Bone marrow (tissue), 2 donors: ENCODE results near the gene DDX5.
"Not testable (repeated sequence)": the region's sequence is repeated elsewhere in the genome, so short reads cannot be mapped to it uniquely, and the experiment has no call there.

Source experiments
- DNase-seq, 2 donors: peaks; one replicate each; lab custom pipeline; 2025; lab: John Stamatoyannopoulos, UW

DDX5 gene

GRCh38 chr17:64492481-64493109, 13.5 kb downstream of the DDX5 start:
- DNase-seq: no peak

- DNase-seq: no peak
These were observed 14.1 kb downstream of the DDX5 start for GRCh38 chr17:64491994-64492393.

GRCh38 chr17:64491034-64491860, 14.8 kb downstream of the DDX5 start:
- peak in 1 of 2 donors; percentile 66 for DNase-seq

- DNase-seq: no peak
These were observed 17.8 kb downstream of the DDX5 start for GRCh38 chr17:64488301-64488700.

GRCh38 chr17:64484380-64484779, 21.7 kb downstream of the DDX5 start:
- no peak for DNase-seq

- DNase-seq: no peak
These were observed 25.1 kb downstream of the DDX5 start for GRCh38 chr17:64480951-64481350.

- no peak for DNase-seq
These were observed 28.2 kb downstream of the DDX5 start for GRCh38 chr17:64477849-64478248.

GRCh38 chr17:64472564-64472963, 33.5 kb downstream of the DDX5 start:
- DNase-seq: no peak

- DNase-seq: no peak
These were observed 34.6 kb downstream of the DDX5 start for GRCh38 chr17:64471440-64471839.

- DNase-seq: no peak
These were observed 35.5 kb downstream of the DDX5 start for GRCh38 chr17:64470625-64471024.

GRCh38 chr17:64466834-64467233, 39.3 kb downstream of the DDX5 start:
- DNase-seq: not testable (repeated sequence)

- DNase-seq: no peak
These were observed 39.9 kb downstream of the DDX5 start for GRCh38 chr17:64466019-64466735.

- no peak for DNase-seq
These were observed 44.3 kb downstream of the DDX5 start for GRCh38 chr17:64461788-64462187.

- no peak for DNase-seq
These were observed 45.1 kb downstream of the DDX5 start for GRCh38 chr17:64460955-64461354.

- DNase-seq: not testable (repeated sequence)
These were observed 46.3 kb downstream of the DDX5 start for GRCh38 chr17:64459818-64460217.

- DNase-seq: no peak
These were observed 46.8 kb downstream of the DDX5 start for GRCh38 chr17:64459284-64459747.

GRCh38 chr17:64458756-64459155, 47.3 kb downstream of the DDX5 start:
- DNase-seq: no peak

GRCh38 chr17:64457156-64457555, 48.9 kb downstream of the DDX5 start:
- no peak for DNase-seq

GRCh38 chr17:64455993-64456885, 49.9 kb downstream of the DDX5 start:
- peak in 1 of 2 donors; percentile 75 for DNase-seq

- DNase-seq: no peak
These were observed 56.5 kb downstream of the DDX5 start for GRCh38 chr17:64449545-64449944.

- DNase-seq: peak; percentile 63 to 98
These were observed 57.2 kb downstream of the DDX5 start, which contains the start of gene MILR1 for GRCh38 chr17:64448665-64449512. Gene MILR1 (plus strand): TSS chr17:64449115. CDS start chr17:64449169, 54 bp downstream.
